Prostate gland (tissue), 2 donors: ENCODE measurements around the gene CHI3L1.

Source experiments
- CTCF ChIP-seq, 4 experiments: fragments of 200-600 bp in 2 of 4; fragments of 450-650 bp in 2 of 4; sonication (generic) in 2 of 4; IDR thresholded peaks; 1 replicate in 3 of 4; 2 replicates in 1 of 4; pipeline ENCODE4 v1.5.1; 2016 to 2019; ENCODE audit warnings: antibody characterized with exemption in 4 of 4, mild to moderate bottlenecking in 2 of 4, moderate library complexity in 2 of 4
- POLR2A ChIP-seq: fragments of 450-650 bp; IDR thresholded peaks from one replicate; pipeline ENCODE4 v1.6.1; 2016; ENCODE audit warnings: antibody characterized with exemption, mild to moderate bottlenecking
- POLR2AphosphoS5 ChIP-seq: sonication (generic); formaldehyde crosslinking; IDR thresholded peaks from one replicate; pipeline ENCODE4 v1.6.1; 2017; ENCODE audit warnings: antibody characterized with exemption

DNA sequence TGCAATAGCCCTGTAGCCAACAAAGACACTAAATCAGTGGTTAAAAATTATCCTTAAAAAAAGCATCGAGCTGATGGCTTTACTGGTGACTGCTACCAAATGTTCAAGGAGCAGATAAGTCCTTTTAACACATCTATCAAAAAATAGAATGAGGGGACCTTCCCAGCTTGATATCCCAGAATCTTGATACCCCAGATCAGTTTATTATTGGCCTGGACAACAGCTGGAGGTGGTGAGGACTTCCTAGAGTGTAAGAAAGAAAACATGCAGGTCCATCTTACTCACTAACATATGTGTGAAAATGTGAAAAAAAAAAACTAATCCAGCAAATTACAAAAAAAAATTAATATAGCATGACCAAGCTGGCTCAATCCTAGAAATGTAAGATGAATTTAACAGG, 21.7 kb upstream of the CHI3L1 start:
- no peak for TF ChIP-seq CTCF (IDR thresholded peaks at IDR 0.05)
- no peak for TF ChIP-seq POLR2A
- no peak for TF ChIP-seq POLR2AphosphoS5
